IPS-15b (cell line): ENCODE measurements around the gene CLDN17.

Experiments
- H3K27me3 ChIP-seq: one replicate; pipeline ENCODE4 v1.6.1; 2013; ENCODE audit warnings: low read length; ENCODE audit not compliant: control insufficient read depth, insufficient read depth
- H3K36me3 ChIP-seq: one replicate; pipeline ENCODE4 v1.6.1; 2013; ENCODE audit warnings: low read length; ENCODE audit not compliant: control insufficient read depth, insufficient read depth
- H3K4me1 ChIP-seq: one replicate; pipeline ENCODE4 v1.6.1; 2013; ENCODE audit warnings: mild to moderate bottlenecking, low read length; ENCODE audit not compliant: control insufficient read depth, insufficient read depth
- H3K4me3 ChIP-seq: one replicate; pipeline ENCODE4 v1.5.1; 2013; ENCODE audit warnings: low read depth, low read length
- H3K9ac ChIP-seq: one replicate; pipeline ENCODE4 v1.6.1; 2013; ENCODE audit warnings: low read depth, mild to moderate bottlenecking, low read length
- H3K9me3 ChIP-seq: one replicate; pipeline ENCODE4 v1.6.1; 2013; ENCODE audit warnings: mild to moderate bottlenecking, low read length; ENCODE audit not compliant: control insufficient read depth, insufficient read depth

Gene CLDN17

GRCh38 chr21:30186242-30186641 lies 19.6 kb upstream of the CLDN17 start:
- no peaks in the 10 kb centered on the region for H3K36me3 ChIP-seq
- H3K4me3 ChIP-seq: no peak overlapping the region
- H3K9me3 ChIP-seq: no peaks in the 10 kb centered on the region
- H3K27me3 ChIP-seq: no peaks in the 10 kb centered on the region
- no peaks in the 10 kb centered on the region for H3K4me1 ChIP-seq
- H3K9ac ChIP-seq: no peak overlapping the region

GRCh38 chr21:30168086-30168485 lies 1.5 kb upstream of the CLDN17 start:
- Histone ChIP-seq H3K27me3 (no peaks in the 10 kb centered on the region), H3K4me3 (no peak overlapping the region), H3K4me1 (no peaks in the 10 kb centered on the region), H3K36me3 (no peaks in the 10 kb centered on the region), H3K9ac (no peak overlapping the region), H3K9me3 (no peaks in the 10 kb centered on the region)

DNA sequence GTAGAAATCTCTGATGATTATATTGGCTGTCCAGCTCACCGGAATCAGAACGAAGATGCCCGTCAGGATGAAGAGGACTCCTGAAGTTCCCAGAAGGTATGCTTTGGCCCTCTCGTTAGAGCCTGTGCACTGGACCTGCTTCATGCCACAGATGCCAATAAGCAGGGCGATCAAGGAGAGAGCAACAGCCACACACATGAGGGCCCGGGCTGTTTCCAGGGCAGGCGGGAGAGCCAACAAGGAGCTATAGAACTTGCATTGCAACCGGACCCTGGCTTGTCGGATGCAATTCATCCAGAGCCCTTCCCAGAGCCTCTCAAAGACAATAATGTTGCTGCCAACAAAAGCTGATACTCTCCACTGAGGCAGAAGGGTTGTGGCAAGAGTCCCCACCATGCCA lies 434 bp downstream of the CLDN17 start:
- Histone ChIP-seq H3K27me3 (no peaks in the 10 kb centered on the region), H3K4me3 (no peak overlapping the region), H3K9ac (no peak overlapping the region), H3K4me1 (no peaks in the 10 kb centered on the region), H3K36me3 (no peaks in the 10 kb centered on the region), H3K9me3 (no peaks in the 10 kb centered on the region)

- H3K4me3 ChIP-seq: no peak overlapping the region
- no peaks in the 10 kb centered on the region for H3K27me3 ChIP-seq
- H3K4me1 ChIP-seq: no peaks in the 10 kb centered on the region
- H3K36me3 ChIP-seq: no peaks in the 10 kb centered on the region
- no peaks in the 10 kb centered on the region for H3K9me3 ChIP-seq
- H3K9ac ChIP-seq: no peak overlapping the region
Observed at GRCh38 chr21:30164796-30165195, 1.8 kb downstream of the CLDN17 start.

- no peaks in the 10 kb centered on the region for H3K27me3 ChIP-seq
- no peaks in the 10 kb centered on the region for H3K9me3 ChIP-seq
- no peak overlapping the region for H3K4me3 ChIP-seq
Observed at GRCh38 chr21:30153697-30154340, 12.8 kb downstream of the CLDN17 start.

DNA sequence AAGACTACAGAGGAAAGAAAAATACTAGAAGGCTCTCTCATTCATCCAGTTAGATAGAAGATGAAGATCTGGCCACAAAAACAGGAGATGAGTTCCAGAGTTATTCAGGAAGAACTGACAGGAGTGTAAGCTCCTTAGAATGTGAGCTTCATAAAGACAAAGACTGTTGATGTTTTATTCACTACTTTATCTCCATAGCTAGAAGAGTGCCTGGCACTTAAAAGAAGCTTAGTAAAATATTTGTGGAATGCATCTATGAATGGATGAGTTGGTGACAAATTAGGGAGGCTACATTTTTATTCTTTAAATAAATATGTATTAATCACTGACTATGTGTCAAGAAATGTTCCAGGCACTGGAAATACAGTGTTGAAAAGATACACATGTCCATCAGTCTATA lies 13.8 kb downstream of the CLDN17 start:
- Histone ChIP-seq H3K36me3 (no peaks in the 10 kb centered on the region), H3K9ac (no peak overlapping the region), H3K27me3 (no peaks in the 10 kb centered on the region), H3K9me3 (no peaks in the 10 kb centered on the region), H3K4me3 (no peak overlapping the region), H3K4me1 (no peaks in the 10 kb centered on the region)

More at GRCh38 chr21:30153697-30154340, 12.8 kb downstream of the CLDN17 start:
- no peak overlapping the region for H3K9ac ChIP-seq
- no peaks in the 10 kb centered on the region for H3K36me3 ChIP-seq
- no peaks in the 10 kb centered on the region for H3K4me1 ChIP-seq

GRCh38 chr21:30148906-30149305 lies 17.7 kb downstream of the CLDN17 start:
- H3K4me3 ChIP-seq: no peak overlapping the region
- no peaks in the 10 kb centered on the region for H3K27me3 ChIP-seq
- no peaks in the 10 kb centered on the region for H3K9me3 ChIP-seq
- no peaks in the 10 kb centered on the region for H3K36me3 ChIP-seq
- H3K9ac ChIP-seq: no peak overlapping the region
- H3K4me1 ChIP-seq: no peaks in the 10 kb centered on the region

DNA sequence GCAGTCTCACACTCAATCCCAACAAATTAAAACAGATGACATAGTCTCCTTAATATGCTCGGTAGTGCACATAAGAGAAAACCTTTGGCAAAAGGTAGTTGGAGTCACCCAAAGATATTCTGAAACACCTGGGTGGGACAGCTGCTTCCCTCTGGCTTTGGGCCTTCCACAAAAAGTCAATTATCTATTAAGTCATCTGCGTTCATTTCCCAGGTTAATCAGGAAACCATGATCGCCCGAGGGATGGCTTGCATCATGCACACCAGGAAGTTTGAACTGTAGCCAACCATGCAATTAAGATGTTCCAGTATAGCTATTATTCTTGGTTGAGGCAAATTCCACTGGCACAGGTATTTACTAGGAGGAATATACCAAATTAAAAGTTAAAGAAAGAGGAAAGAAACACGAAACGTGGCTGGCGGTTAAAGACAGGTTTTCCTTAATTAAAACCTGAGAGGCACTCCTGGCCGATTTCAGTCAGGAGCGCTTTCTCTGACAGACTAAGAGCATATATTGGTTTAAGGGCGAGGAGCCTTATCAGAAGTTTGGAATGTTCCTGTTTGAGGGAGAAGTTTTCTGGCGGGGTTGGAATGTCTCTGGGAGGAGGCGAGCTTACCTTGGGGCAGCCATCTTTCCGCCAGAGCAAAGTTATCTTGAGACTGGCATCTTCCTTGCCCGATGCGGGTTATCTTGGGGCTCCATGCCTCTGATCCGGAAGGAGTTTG lies 19.9 kb downstream of the CLDN17 start:
- H3K4me3 ChIP-seq: no peak overlapping the region
- no peaks in the 10 kb centered on the region for H3K27me3 ChIP-seq
- H3K4me1 ChIP-seq: no peaks in the 10 kb centered on the region
- H3K9me3 ChIP-seq: no peaks in the 10 kb centered on the region
- no peak overlapping the region for H3K9ac ChIP-seq
- H3K36me3 ChIP-seq: no peaks in the 10 kb centered on the region

GRCh38 chr21:30138483-30138882 lies 28.1 kb downstream of the CLDN17 start:
- Histone ChIP-seq H3K27me3 (no peaks in the 10 kb centered on the region), H3K4me3 (no peak overlapping the region), H3K36me3 (no peaks in the 10 kb centered on the region), H3K9ac (no peak overlapping the region), H3K9me3 (no peaks in the 10 kb centered on the region), H3K4me1 (no peaks in the 10 kb centered on the region)

DNA sequence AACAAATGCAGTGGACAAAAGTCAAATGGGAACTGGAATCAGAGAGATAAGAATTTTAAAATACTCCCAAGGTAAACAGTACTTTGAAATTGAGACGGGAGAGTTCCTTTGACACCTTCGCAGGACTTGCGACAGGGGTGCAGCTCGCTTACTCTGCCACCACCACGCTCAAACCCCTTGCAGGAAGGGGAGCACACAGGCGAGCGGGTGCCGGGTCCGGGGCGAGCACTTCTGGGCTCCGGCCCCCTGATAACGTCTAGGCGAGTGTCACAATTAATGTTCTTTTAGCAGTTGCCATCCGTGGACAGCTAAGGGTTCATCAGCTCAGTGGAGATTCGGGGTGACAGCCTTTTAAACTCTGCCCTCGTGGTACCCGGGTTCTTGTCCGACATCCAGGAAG lies 37.4 kb downstream of the CLDN17 start:
- no peak overlapping the region for H3K4me3 ChIP-seq

GRCh38 chr21:30126576-30126975 lies 40.0 kb downstream of the CLDN17 start:
- H3K9me3 ChIP-seq: no peaks in the 10 kb centered on the region
- H3K4me1 ChIP-seq: no peaks in the 10 kb centered on the region
- no peaks in the 10 kb centered on the region for H3K27me3 ChIP-seq
- no peak overlapping the region for H3K4me3 ChIP-seq
- H3K9ac ChIP-seq: no peak overlapping the region
- no peaks in the 10 kb centered on the region for H3K36me3 ChIP-seq

More for the DNA sequence above, 37.4 kb downstream of the CLDN17 start:
- Histone ChIP-seq H3K9ac (no peak overlapping the region), H3K27me3 (no peaks in the 10 kb centered on the region), H3K36me3 (no peaks in the 10 kb centered on the region), H3K4me1 (no peaks in the 10 kb centered on the region), H3K9me3 (no peaks in the 10 kb centered on the region)

DNA sequence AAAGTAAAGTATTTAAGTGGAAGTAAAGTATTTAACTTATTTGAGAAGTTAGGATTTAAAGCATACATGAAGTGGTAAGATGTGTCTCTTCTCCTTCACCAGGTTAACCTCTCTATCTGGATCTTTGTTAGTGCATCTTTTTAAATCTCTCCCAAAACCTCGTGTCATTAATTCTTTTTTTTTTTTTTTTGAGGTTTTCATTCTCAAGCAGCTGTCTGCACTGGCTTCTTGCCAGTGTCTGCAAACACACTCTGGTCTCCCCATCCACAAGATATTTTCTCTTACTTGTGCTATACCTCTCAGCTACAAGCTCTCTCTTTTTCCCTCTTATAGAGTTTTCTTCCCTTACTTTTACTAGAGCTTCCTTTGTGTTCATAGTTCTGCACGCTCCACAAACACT lies 49.0 kb downstream of the CLDN17 start:
- H3K4me3 ChIP-seq: no peak overlapping the region
- no peaks in the 10 kb centered on the region for H3K27me3 ChIP-seq
- H3K4me1 ChIP-seq: no peaks in the 10 kb centered on the region
- H3K9ac ChIP-seq: no peak overlapping the region
- no peaks in the 10 kb centered on the region for H3K9me3 ChIP-seq
- no peaks in the 10 kb centered on the region for H3K36me3 ChIP-seq
